KMS-11 (cell line): ENCODE data around the gene HMGXB3.

ENCODE experiments used
- H2AFZ ChIP-seq: fragments of 200-600 bp; sonication (generic); 2 replicates; pipeline ENCODE4 v1.6.1; 2016; ENCODE audit warnings: antibody characterized with exemption, mixed run types, low read depth
- H3K27ac ChIP-seq: fragments of 200-600 bp; sonication (generic); 2 replicates; pipeline ENCODE4 v1.6.1; 2016; ENCODE audit warnings: mild to moderate bottlenecking, mixed run types
- H3K27me3 ChIP-seq: fragments of 200-600 bp; sonication (generic); 2 replicates; pipeline ENCODE4 v1.6.1; 2017; ENCODE audit warnings: mild to moderate bottlenecking, low read depth, mixed run types, moderate library complexity; ENCODE audit not compliant: insufficient read depth
- H3K36me3 ChIP-seq: fragments of 200-600 bp; sonication (generic); 2 replicates; pipeline ENCODE4 v1.6.1; 2017; ENCODE audit warnings: mild to moderate bottlenecking, mixed run types; ENCODE audit not compliant: insufficient read depth
- H3K4me1 ChIP-seq: fragments of 200-600 bp; sonication (generic); 2 replicates; pipeline ENCODE4 v1.6.1; 2016; ENCODE audit warnings: mild to moderate bottlenecking, low read depth, mixed run types; ENCODE audit not compliant: poor library complexity, severe bottlenecking
- H3K4me2 ChIP-seq: fragments of 200-600 bp; sonication (generic); 2 replicates; pipeline ENCODE4 v1.7.0; 2016; ENCODE audit warnings: mild to moderate bottlenecking, mixed run types
- H3K4me3 ChIP-seq: fragments of 200-600 bp; sonication (generic); IDR thresholded peaks from 2 replicates; pipeline ENCODE4 v1.6.1; 2017; ENCODE audit warnings: low read depth, low read length, mixed read lengths; ENCODE audit not compliant: insufficient read depth
- H3K79me2 ChIP-seq: fragments of 200-600 bp; sonication (generic); 2 replicates; pipeline ENCODE4 v1.6.1; 2016; ENCODE audit warnings: low read depth, mixed run types; ENCODE audit not compliant: insufficient read depth
- H3K9ac ChIP-seq: fragments of 200-600 bp; sonication (generic); 2 replicates; pipeline ENCODE4 v1.6.1; 2016; ENCODE audit warnings: mild to moderate bottlenecking, mixed run types
- H4K20me1 ChIP-seq: fragments of 200-600 bp; sonication (generic); 2 replicates; pipeline ENCODE4 v1.6.1; 2016; ENCODE audit warnings: mild to moderate bottlenecking, mixed run types; ENCODE audit not compliant: insufficient read depth
- CTCF ChIP-seq: fragments of 200-600 bp; sonication (generic); conservative IDR thresholded peaks from 2 replicates; pipeline ENCODE4 v1.6.1; 2017; ENCODE audit warnings: low read depth, mild to moderate bottlenecking, antibody characterized with exemption, low read length, moderate library complexity, mixed read lengths

HMGXB3 gene

GRCh38 chr5:150052226-150052955 lies 51.9 kb downstream of the HMGXB3 start:
- H4K20me1 ChIP-seq = no peaks in the 10 kb centered on the region
- H3K4me1 ChIP-seq = no peaks in the 10 kb centered on the region
- no peak overlapping the region for H2AFZ ChIP-seq
- no peak overlapping the region for H3K4me3 ChIP-seq
- H3K36me3 ChIP-seq = peaks cover 3% of the 10 kb centered on the region; the same call in 1 of the 2 replicates
- TF ChIP-seq CTCF = no peak
- no peak overlapping the region for H3K9ac ChIP-seq
- H3K27me3 ChIP-seq = no peaks in the 10 kb centered on the region
- no peak overlapping the region for H3K27ac ChIP-seq
- no peak overlapping the region for H3K4me2 ChIP-seq
- H3K79me2 ChIP-seq = no peaks in the 10 kb centered on the region

GRCh38 chr5:150052956-150053712 lies 52.6 kb downstream of the HMGXB3 start:
- no peak for TF ChIP-seq CTCF
- Histone ChIP-seq H3K27me3 (no peaks in the 10 kb centered on the region), H3K9ac (no peak overlapping the region), H2AFZ (no peak overlapping the region), H3K4me1 (no peaks in the 10 kb centered on the region), H3K27ac (no peak overlapping the region), H3K4me3 (no peak overlapping the region), H3K79me2 (no peaks in the 10 kb centered on the region), H4K20me1 (no peaks in the 10 kb centered on the region), H3K36me3 (peaks cover 3% of the 10 kb centered on the region; the same call in 1 of the 2 replicates), H3K4me2 (no peak overlapping the region)

GRCh38 chr5:150053713-150054392 lies 53.3 kb downstream of the HMGXB3 start:
- H3K79me2 ChIP-seq = no peaks in the 10 kb centered on the region
- no peak overlapping the region for H3K4me3 ChIP-seq
- no peak overlapping the region for H3K9ac ChIP-seq
- H3K27ac ChIP-seq = no peak overlapping the region
- no peak overlapping the region for H2AFZ ChIP-seq
- H3K4me2 ChIP-seq = no peak overlapping the region
- H4K20me1 ChIP-seq = no peaks in the 10 kb centered on the region
- no peak for TF ChIP-seq CTCF
- H3K27me3 ChIP-seq = no peaks in the 10 kb centered on the region
- peaks cover 3% of the 10 kb centered on the region; the same call in 1 of the 2 replicates for H3K36me3 ChIP-seq
- no peaks in the 10 kb centered on the region for H3K4me1 ChIP-seq

GRCh38 chr5:150054569-150054968 lies 54.0 kb downstream of the HMGXB3 start:
- peaks cover 3% of the 10 kb centered on the region; the same call in 1 of the 2 replicates for H3K36me3 ChIP-seq
- no peaks in the 10 kb centered on the region for H3K27me3 ChIP-seq
- no peak overlapping the region for H3K27ac ChIP-seq
- no peaks in the 10 kb centered on the region for H3K4me1 ChIP-seq
- no peak overlapping the region for H2AFZ ChIP-seq
- H3K4me3 ChIP-seq = no peak overlapping the region
- no peak overlapping the region for H3K4me2 ChIP-seq
- no peaks in the 10 kb centered on the region for H4K20me1 ChIP-seq
- TF ChIP-seq CTCF = no peak
- no peak overlapping the region for H3K9ac ChIP-seq
- H3K79me2 ChIP-seq = no peaks in the 10 kb centered on the region
